ENCODE results near the gene SLC27A5. TPM values are rescaled to one million over a fixed set of nuclear protein-coding genes. Genes with fewer than 3 reads are reported as not detected.

Gene SLC27A5
- total and polyA plus RNA-seq, 2 of the 13 experiments (the other 11 are each of a cell fraction or from before 2014, with no cell fraction given), result 30.3 to 40.2 TPM

DNA sequence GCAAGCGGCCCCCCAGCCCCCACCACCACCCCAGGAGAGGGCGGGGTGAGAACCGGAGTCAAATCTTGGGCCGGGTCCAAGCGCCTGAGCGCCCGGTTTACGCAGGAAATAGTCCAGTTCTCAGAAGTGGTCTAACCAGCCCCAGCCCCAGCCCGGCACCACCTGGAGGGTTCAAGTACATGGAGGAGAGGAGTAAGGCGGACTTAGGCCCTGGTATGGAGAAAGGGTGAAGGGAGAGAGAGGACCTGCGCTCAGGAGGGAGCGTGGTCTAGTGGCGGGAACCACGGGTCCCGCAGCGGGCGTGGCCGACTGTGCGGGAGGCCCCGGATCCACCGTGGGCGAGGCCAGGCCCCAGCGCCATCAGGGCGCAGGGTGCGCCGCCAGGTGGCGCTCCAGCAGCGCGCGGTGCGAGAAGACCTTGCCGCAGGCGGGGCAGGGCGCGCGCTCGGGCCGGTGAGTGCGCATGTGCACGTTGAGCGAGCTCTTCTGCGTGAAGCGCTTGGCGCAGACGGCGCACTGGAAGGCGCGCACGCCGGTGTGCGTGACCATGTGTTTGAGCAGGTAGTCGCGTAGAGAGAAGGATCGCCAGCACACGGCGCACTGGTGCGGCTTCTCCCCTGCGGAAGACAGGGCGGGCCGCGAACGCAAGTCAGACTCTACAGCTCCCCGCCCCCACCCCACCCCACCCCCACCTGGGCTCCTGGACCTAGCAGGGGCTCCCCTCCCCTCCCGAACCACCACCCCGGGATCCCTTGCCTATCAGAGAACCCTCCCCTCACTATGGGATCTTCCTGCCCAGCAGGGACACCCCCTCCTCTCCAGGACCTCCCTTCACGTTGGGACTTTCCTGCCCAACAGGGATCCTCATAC is 2.1 kb upstream of the SLC27A5 start (continued):
- TF ChIP-seq, protein P1, sequence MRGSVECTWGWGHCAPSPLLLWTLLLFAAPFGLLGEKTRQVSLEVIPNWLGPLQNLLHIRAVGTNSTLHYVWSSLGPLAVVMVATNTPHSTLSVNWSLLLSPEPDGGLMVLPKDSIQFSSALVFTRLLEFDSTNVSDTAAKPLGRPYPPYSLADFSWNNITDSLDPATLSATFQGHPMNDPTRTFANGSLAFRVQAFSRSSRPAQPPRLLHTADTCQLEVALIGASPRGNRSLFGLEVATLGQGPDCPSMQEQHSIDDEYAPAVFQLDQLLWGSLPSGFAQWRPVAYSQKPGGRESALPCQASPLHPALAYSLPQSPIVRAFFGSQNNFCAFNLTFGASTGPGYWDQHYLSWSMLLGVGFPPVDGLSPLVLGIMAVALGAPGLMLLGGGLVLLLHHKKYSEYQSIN (CRISPR knock-in tag; IDR thresholded peaks at IDR 0.05; ENCODE audit: borderline replicate concordance), result no peak
- TF ChIP-seq, protein P2, sequence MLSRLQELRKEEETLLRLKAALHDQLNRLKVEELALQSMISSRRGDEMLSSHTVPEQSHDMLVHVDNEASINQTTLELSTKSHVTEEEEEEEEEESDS (CRISPR knock-in tag; IDR thresholded peaks at IDR 0.05; ENCODE audit: borderline replicate concordance), result no peak
- peak; percentile 62; the same call in 1 of the 2 replicates for TF ChIP-seq HDAC2 (CRISPR knock-in tag; IDR thresholded peaks at IDR 0.05)
- TF ChIP-seq GATAD2A (CRISPR knock-in tag; IDR thresholded peaks at IDR 0.05), result no peak
- no peak for TF ChIP-seq IKZF1 (IDR thresholded peaks at IDR 0.05)
- TF ChIP-seq BCL6 (CRISPR knock-in tag; IDR thresholded peaks at IDR 0.05), result 0 out of 2 replicates have a peak, but pooled peaks have one; percentile 29
- TF ChIP-seq, protein P3, sequence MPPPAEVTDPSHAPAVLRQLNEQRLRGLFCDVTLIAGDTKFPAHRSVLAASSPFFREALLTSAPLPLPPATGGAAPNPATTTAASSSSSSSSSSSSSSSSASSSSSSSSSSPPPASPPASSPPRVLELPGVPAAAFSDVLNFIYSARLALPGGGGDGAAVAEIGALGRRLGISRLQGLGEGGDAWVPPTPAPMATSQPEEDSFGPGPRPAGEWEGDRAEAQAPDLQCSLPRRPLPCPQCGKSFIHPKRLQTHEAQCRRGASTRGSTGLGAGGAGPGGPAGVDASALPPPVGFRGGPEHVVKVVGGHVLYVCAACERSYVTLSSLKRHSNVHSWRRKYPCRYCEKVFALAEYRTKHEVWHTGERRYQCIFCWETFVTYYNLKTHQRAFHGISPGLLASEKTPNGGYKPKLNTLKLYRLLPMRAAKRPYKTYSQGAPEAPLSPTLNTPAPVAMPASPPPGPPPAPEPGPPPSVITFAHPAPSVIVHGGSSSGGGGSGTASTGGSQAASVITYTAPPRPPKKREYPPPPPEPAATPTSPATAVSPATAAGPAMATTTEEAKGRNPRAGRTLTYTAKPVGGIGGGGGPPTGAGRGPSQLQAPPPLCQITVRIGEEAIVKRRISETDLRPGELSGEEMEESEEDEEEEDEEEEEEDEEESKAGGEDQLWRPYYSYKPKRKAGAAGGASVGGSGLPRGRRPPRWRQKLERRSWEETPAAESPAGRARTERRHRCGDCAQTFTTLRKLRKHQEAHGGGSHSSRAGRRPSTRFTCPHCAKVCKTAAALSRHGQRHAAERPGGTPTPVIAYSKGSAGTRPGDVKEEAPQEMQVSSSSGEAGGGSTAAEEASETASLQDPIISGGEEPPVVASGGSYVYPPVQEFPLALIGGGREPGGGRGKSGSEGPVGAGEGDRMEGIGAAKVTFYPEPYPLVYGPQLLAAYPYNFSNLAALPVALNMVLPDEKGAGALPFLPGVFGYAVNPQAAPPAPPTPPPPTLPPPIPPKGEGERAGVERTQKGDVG (CRISPR knock-in tag; IDR thresholded peaks at IDR 0.05; ENCODE audit: borderline replicate concordance), result no peak
- TF ChIP-seq, protein P4, sequence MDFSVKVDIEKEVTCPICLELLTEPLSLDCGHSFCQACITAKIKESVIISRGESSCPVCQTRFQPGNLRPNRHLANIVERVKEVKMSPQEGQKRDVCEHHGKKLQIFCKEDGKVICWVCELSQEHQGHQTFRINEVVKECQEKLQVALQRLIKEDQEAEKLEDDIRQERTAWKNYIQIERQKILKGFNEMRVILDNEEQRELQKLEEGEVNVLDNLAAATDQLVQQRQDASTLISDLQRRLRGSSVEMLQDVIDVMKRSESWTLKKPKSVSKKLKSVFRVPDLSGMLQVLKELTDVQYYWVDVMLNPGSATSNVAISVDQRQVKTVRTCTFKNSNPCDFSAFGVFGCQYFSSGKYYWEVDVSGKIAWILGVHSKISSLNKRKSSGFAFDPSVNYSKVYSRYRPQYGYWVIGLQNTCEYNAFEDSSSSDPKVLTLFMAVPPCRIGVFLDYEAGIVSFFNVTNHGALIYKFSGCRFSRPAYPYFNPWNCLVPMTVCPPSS (IDR thresholded peaks at IDR 0.05), result no peak
- TF ChIP-seq PAX8 (CRISPR knock-in tag; IDR thresholded peaks at IDR 0.05; ENCODE audit: borderline replicate concordance), result no peak
- TF ChIP-seq, protein P5, sequence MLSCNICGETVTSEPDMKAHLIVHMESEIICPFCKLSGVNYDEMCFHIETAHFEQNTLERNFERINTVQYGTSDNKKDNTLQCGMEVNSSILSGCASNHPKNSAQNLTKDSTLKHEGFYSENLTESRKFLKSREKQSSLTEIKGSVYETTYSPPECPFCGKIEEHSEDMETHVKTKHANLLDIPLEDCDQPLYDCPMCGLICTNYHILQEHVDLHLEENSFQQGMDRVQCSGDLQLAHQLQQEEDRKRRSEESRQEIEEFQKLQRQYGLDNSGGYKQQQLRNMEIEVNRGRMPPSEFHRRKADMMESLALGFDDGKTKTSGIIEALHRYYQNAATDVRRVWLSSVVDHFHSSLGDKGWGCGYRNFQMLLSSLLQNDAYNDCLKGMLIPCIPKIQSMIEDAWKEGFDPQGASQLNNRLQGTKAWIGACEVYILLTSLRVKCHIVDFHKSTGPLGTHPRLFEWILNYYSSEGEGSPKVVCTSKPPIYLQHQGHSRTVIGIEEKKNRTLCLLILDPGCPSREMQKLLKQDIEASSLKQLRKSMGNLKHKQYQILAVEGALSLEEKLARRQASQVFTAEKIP (CRISPR knock-in tag; IDR thresholded peaks at IDR 0.05; ENCODE audit: borderline replicate concordance), result no peak
- TF ChIP-seq, protein P6, sequence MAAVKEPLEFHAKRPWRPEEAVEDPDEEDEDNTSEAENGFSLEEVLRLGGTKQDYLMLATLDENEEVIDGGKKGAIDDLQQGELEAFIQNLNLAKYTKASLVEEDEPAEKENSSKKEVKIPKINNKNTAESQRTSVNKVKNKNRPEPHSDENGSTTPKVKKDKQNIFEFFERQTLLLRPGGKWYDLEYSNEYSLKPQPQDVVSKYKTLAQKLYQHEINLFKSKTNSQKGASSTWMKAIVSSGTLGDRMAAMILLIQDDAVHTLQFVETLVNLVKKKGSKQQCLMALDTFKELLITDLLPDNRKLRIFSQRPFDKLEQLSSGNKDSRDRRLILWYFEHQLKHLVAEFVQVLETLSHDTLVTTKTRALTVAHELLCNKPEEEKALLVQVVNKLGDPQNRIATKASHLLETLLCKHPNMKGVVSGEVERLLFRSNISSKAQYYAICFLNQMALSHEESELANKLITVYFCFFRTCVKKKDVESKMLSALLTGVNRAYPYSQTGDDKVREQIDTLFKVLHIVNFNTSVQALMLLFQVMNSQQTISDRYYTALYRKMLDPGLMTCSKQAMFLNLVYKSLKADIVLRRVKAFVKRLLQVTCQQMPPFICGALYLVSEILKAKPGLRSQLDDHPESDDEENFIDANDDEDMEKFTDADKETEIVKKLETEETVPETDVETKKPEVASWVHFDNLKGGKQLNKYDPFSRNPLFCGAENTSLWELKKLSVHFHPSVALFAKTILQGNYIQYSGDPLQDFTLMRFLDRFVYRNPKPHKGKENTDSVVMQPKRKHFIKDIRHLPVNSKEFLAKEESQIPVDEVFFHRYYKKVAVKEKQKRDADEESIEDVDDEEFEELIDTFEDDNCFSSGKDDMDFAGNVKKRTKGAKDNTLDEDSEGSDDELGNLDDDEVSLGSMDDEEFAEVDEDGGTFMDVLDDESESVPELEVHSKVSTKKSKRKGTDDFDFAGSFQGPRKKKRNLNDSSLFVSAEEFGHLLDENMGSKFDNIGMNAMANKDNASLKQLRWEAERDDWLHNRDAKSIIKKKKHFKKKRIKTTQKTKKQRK (IDR thresholded peaks at IDR 0.05; ENCODE audit: low read length), result no peak
- TF ChIP-seq ZNF101 (CRISPR knock-in tag; IDR thresholded peaks at IDR 0.05; ENCODE audit: borderline replicate concordance, low read depth), result no peak
- TF ChIP-seq ZNF17 (CRISPR knock-in tag; IDR thresholded peaks at IDR 0.05), result no peak
- TF ChIP-seq HHEX (CRISPR knock-in tag; IDR thresholded peaks at IDR 0.05), result no peak
- no peak for TF ChIP-seq NR3C1 (CRISPR knock-in tag; IDR thresholded peaks at IDR 0.05)
- TF ChIP-seq ZSCAN30 (CRISPR knock-in tag; IDR thresholded peaks at IDR 0.05), result no peak
- TF ChIP-seq WIZ (CRISPR knock-in tag; IDR thresholded peaks at IDR 0.05), result no peak
- peak; percentile 50; the same call in 1 of the 2 replicates for TF ChIP-seq ZNF747 (CRISPR knock-in tag; IDR thresholded peaks at IDR 0.05; ENCODE audit: borderline replicate concordance)
- TF ChIP-seq PHB2 (IDR thresholded peaks at IDR 0.05; ENCODE audit: partially characterized antibody), result no peak

Measured in HepG2 (cell line).